Measurements from ENCODE around the gene ZDHHC11. TPM values are rescaled to one million over a fixed set of nuclear protein-coding genes. Genes with fewer than 3 reads are reported as not detected.
A peak's percentile ranks its signal among the peaks of the same experiment; 100 is the strongest.
"Not testable (repeated sequence)": the region's sequence is repeated elsewhere in the genome, so short reads cannot be mapped to it uniquely, and the experiment has no call there.

Gene ZDHHC11
- total RNA-seq, 1 donor from 2014 or later, result 47.6 TPM

- not testable (repeated sequence) for H3K27me3 Mint-ChIP-seq; H3K4me1 Mint-ChIP-seq (ENCODE audit: low read depth); H3K36me3 Mint-ChIP-seq (ENCODE audit: insufficient read depth); H3K9me3 Mint-ChIP-seq (ENCODE audit: low read depth); H3K4me3 Mint-ChIP-seq (ENCODE audit: low read depth); DNase-seq (ENCODE audit: low spot score, unreplicated experiment)
- H3K27ac Mint-ChIP-seq, result peak overlapping the region; percentile 76
These were observed 14.7 kb downstream of the ZDHHC11 start for GRCh38 chr5:835933-836612.

- H3K4me1 Mint-ChIP-seq (ENCODE audit: low read depth); H3K4me3 Mint-ChIP-seq (ENCODE audit: low read depth); DNase-seq (ENCODE audit: low spot score, unreplicated experiment); H3K36me3 Mint-ChIP-seq (ENCODE audit: insufficient read depth); H3K9me3 Mint-ChIP-seq (ENCODE audit: low read depth); H3K27me3 Mint-ChIP-seq; H3K27ac Mint-ChIP-seq: not testable (repeated sequence)
These were observed 16.8 kb downstream of the ZDHHC11 start for GRCh38 chr5:834013-834412.

- not testable (repeated sequence) for H3K27ac Mint-ChIP-seq; DNase-seq (ENCODE audit: low spot score, unreplicated experiment); H3K27me3 Mint-ChIP-seq; H3K9me3 Mint-ChIP-seq (ENCODE audit: low read depth); H3K4me3 Mint-ChIP-seq (ENCODE audit: low read depth); H3K4me1 Mint-ChIP-seq (ENCODE audit: low read depth)
- H3K36me3 Mint-ChIP-seq (ENCODE audit: insufficient read depth), result peaks cover 19% of the 10 kb centered on the region
These were observed 22.6 kb downstream of the ZDHHC11 start for GRCh38 chr5:828194-828593.

- not testable (repeated sequence) for H3K27ac Mint-ChIP-seq; H3K4me3 Mint-ChIP-seq (ENCODE audit: low read depth); H3K27me3 Mint-ChIP-seq; H3K4me1 Mint-ChIP-seq (ENCODE audit: low read depth); H3K9me3 Mint-ChIP-seq (ENCODE audit: low read depth); DNase-seq (ENCODE audit: low spot score, unreplicated experiment)
- TF ChIP-seq CTCF (IDR thresholded peaks at IDR 0.05; ENCODE audit: unreplicated experiment), result peak; percentile 11
- peaks cover 22% of the 10 kb centered on the region for H3K36me3 Mint-ChIP-seq (ENCODE audit: insufficient read depth)
These were observed 25.2 kb downstream of the ZDHHC11 start for GRCh38 chr5:825544-825943.

GRCh38 chr5:821504-821903 is 29.3 kb downstream of the ZDHHC11 start:
- Mint-ChIP-seq H3K36me3 (ENCODE audit: insufficient read depth) (peaks cover 26% of the 10 kb centered on the region), H3K4me3 (ENCODE audit: low read depth) (no peak overlapping the region), H3K4me1 (ENCODE audit: low read depth) (no peaks in the 10 kb centered on the region), H3K9me3 (ENCODE audit: low read depth) (no peaks in the 10 kb centered on the region), H3K27me3 (no peaks in the 10 kb centered on the region), H3K27ac (no peak overlapping the region)
- TF ChIP-seq CTCF (IDR thresholded peaks at IDR 0.05; ENCODE audit: unreplicated experiment), result no peak
- no peak for DNase-seq (ENCODE audit: low spot score, unreplicated experiment)

GRCh38 chr5:820245-820644 is 30.5 kb downstream of the ZDHHC11 start:
- no peak for TF ChIP-seq CTCF (IDR thresholded peaks at IDR 0.05; ENCODE audit: unreplicated experiment)
- H3K4me3 Mint-ChIP-seq (ENCODE audit: low read depth), result no peak overlapping the region
- H3K27me3 Mint-ChIP-seq, result no peaks in the 10 kb centered on the region
- H3K9me3 Mint-ChIP-seq (ENCODE audit: low read depth), result peaks cover 4% of the 10 kb centered on the region
- peaks cover 34% of the 10 kb centered on the region for H3K36me3 Mint-ChIP-seq (ENCODE audit: insufficient read depth)
- no peak overlapping the region for H3K27ac Mint-ChIP-seq
- DNase-seq (ENCODE audit: low spot score, unreplicated experiment), result no peak
- no peaks in the 10 kb centered on the region for H3K4me1 Mint-ChIP-seq (ENCODE audit: low read depth)

- H3K27ac Mint-ChIP-seq, result no peak overlapping the region
- peaks cover 4% of the 10 kb centered on the region for H3K9me3 Mint-ChIP-seq (ENCODE audit: low read depth)
- H3K36me3 Mint-ChIP-seq (ENCODE audit: insufficient read depth), result peaks cover 33% of the 10 kb centered on the region
- no peak for DNase-seq (ENCODE audit: low spot score, unreplicated experiment)
- no peaks in the 10 kb centered on the region for H3K4me1 Mint-ChIP-seq (ENCODE audit: low read depth)
- H3K4me3 Mint-ChIP-seq (ENCODE audit: low read depth), result no peak overlapping the region
- H3K27me3 Mint-ChIP-seq, result no peaks in the 10 kb centered on the region
- no peak for TF ChIP-seq CTCF (IDR thresholded peaks at IDR 0.05; ENCODE audit: unreplicated experiment)
These were observed 31.7 kb downstream of the ZDHHC11 start for GRCh38 chr5:819078-819477.
